22Rv1 (cell line): ENCODE results near the gene SLC12A2.

Experiments
- CTCF ChIP-seq: fragments of 450-650 bp; IDR thresholded peaks from 2 replicates; pipeline ENCODE4 v1.5.1; 2017; ENCODE audit warnings: mild to moderate bottlenecking
- ZFX ChIP-seq: fragments of 450-650 bp; IDR thresholded peaks from 2 replicates; pipeline ENCODE4 v1.6.1; 2017; ENCODE audit warnings: antibody characterized with exemption, borderline replicate concordance

- TF ChIP-seq CTCF (no peak), ZFX (no peak)
These were observed 141.9 kb downstream of the SLC12A2 start for GRCh38 chr5:128225245-128226030.
